GM23248 (cell line): ENCODE measurements around the gene THAP4. TPM values are rescaled to one million over a fixed set of nuclear protein-coding genes. Genes with fewer than 3 reads are reported as not detected.

Experiments used
- DNase-seq: peaks from one replicate; pipeline ENCODE4 v3.0.0-alpha.2; 2015
- H2AFZ ChIP-seq: fragments of 200-600 bp; sonication (generic); 2 replicates; pipeline ENCODE4 v1.6.1; 2016; ENCODE audit warnings: antibody characterized with exemption
- H3F3A ChIP-seq: fragments of 200-600 bp; sonication (generic); 2 replicates; pipeline ENCODE4 v1.6.1; 2016; ENCODE audit warnings: mild to moderate bottlenecking, antibody characterized with exemption, mixed run types; ENCODE audit not compliant: insufficient read depth
- H3K27ac ChIP-seq: fragments of 200-600 bp; sonication (generic); 2 replicates; pipeline ENCODE4 v1.5.1; 2016; ENCODE audit warnings: mild to moderate bottlenecking
- H3K27me3 ChIP-seq: fragments of 200-600 bp; sonication (generic); replicated peaks from 2 replicates; pipeline ENCODE4 v1.6.1; 2016; ENCODE audit warnings: mild to moderate bottlenecking; ENCODE audit not compliant: insufficient read depth
- H3K36me3 ChIP-seq: fragments of 200-600 bp; sonication (generic); 2 replicates; pipeline ENCODE4 v1.6.1; 2016; ENCODE audit warnings: low read depth, mild to moderate bottlenecking
- H3K4me1 ChIP-seq: fragments of 200-600 bp; sonication (generic); 2 replicates; pipeline ENCODE4 v1.6.1; 2016; ENCODE audit warnings: mild to moderate bottlenecking; ENCODE audit not compliant: insufficient read depth
- H3K4me2 ChIP-seq: fragments of 200-600 bp; sonication (generic); one replicate; pipeline ENCODE4 v1.6.1; 2016; ENCODE audit warnings: mild to moderate bottlenecking; ENCODE audit not compliant: unreplicated experiment
- H3K4me3 ChIP-seq: fragments of 200-600 bp; sonication (generic); 2 replicates; pipeline ENCODE4 v1.5.1; 2016; ENCODE audit warnings: mild to moderate bottlenecking
- H3K79me2 ChIP-seq: fragments of 200-600 bp; sonication (generic); 2 replicates; pipeline ENCODE4 v1.6.1; 2016; ENCODE audit warnings: mild to moderate bottlenecking; ENCODE audit not compliant: insufficient read depth
- H3K9ac ChIP-seq: fragments of 200-600 bp; sonication (generic); 2 replicates; pipeline ENCODE4 v1.6.1; 2016; ENCODE audit warnings: mild to moderate bottlenecking
- H3K9me2 ChIP-seq: fragments of 200-600 bp; sonication (generic); 2 replicates; pipeline ENCODE4 v1.6.1; 2016; ENCODE audit warnings: mixed run types, mild to moderate bottlenecking, moderate library complexity; ENCODE audit not compliant: insufficient read depth
- H3K9me3 ChIP-seq: fragments of 200-600 bp; sonication (generic); one replicate; pipeline ENCODE4 v1.6.1; 2017; ENCODE audit warnings: low read depth
- H4K20me1 ChIP-seq: fragments of 200-600 bp; sonication (generic); 2 replicates; pipeline ENCODE4 v1.6.0; 2016; ENCODE audit not compliant: insufficient read depth
- EZH2 ChIP-seq: fragments of 200-600 bp; sonication (generic); IDR thresholded peaks from 2 replicates; pipeline ENCODE4 v1.6.1; 2018; ENCODE audit warnings: antibody characterized with exemption, mild to moderate bottlenecking; ENCODE audit not compliant: insufficient read depth, poor library complexity, severe bottlenecking
- EZH2phosphoT487 ChIP-seq: fragments of 200-600 bp; sonication (generic); IDR thresholded peaks from 2 replicates; pipeline ENCODE4 v1.6.1; 2018; ENCODE audit warnings: antibody characterized with exemption, moderate library complexity, mild to moderate bottlenecking, low read depth; ENCODE audit not compliant: insufficient read depth
- WGBS, 2 experiments: methylation state at CpG; one replicate each; pipeline ENCODE4 v1.1.6; 2015 to 2017; ENCODE audit warnings: low lambda C conversion rate in 2 of 2, low coverage in 1 of 2; ENCODE audit errors: missing lambda C conversion rate in 2 of 2; 5-methylcytosine and 5-hydroxymethylcytosine counted together
- in situ Hi-C: fragments of 300-500 bp; cut with MboI; formaldehyde crosslinking; loops from 2 replicates; pipeline ENCODE4 v1.15.0; 2020
- polyA plus RNA-seq: library from polyadenylated mRNA; unstranded; fragments of >200 nt; fragmentation: Nextera tagmentation; extraction: Ambion mirVana; gene quantifications from 2 replicates; pipeline ENCODE4 v1.2.1, GENCODE V29; 2016
- total RNA-seq: library from RNA; depleted of rRNA; stranded (reverse); fragments of >200 nt; shearing (Covaris generic); gene quantifications from 2 replicates; pipeline ENCODE4 v1.2.3, GENCODE V29; 2014

THAP4 gene
- total and polyA plus RNA-seq, 2 experiments from 2014 or later = 46.4 to 53.4 TPM

DNA sequence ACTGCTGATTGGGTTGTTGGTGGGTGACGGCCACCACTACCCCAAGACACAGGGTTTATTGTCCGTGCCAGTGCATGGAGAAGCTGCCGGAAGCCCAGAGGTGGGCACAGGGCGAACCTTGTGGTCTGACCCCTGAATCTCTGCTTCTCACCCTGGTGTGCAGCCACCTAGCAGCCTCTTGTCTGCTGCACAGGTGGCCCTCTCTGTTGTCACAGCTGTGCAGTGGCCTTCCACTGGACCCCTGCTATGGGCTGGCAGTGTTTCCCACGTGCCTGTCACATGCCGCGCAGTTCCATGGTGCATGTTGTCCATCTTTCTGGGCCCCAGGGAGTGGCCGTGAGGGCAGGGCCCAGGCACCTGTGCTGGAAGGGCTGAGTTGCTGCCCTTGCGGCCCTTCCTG lies 15.8 kb upstream of the THAP4 start:
- Histone ChIP-seq H3K27ac (no peak overlapping the region), H3F3A (no peaks in the 10 kb centered on the region), H3K79me2 (peaks cover 53% of the 10 kb centered on the region), H3K36me3 (peaks cover 8% of the 10 kb centered on the region), H3K9me3 (no peaks in the 10 kb centered on the region), H4K20me1 (no peaks in the 10 kb centered on the region), H3K4me3 (no peak overlapping the region), H3K9me2 (no peaks in the 10 kb centered on the region), H2AFZ (no peak overlapping the region), H3K4me1 (no peaks in the 10 kb centered on the region), H3K9ac (no peak overlapping the region), H3K27me3 (no peaks in the 10 kb centered on the region), H3K4me2 (no peak overlapping the region)
- in situ Hi-C loops = no loop called here
- no peak for DNase-seq
- WGBS, 2 experiments = 91 to 95% methylated on average over 9 of the region's 9 CpGs
- TF ChIP-seq EZH2 (no peak), EZH2phosphoT487 (no peak)

DNA sequence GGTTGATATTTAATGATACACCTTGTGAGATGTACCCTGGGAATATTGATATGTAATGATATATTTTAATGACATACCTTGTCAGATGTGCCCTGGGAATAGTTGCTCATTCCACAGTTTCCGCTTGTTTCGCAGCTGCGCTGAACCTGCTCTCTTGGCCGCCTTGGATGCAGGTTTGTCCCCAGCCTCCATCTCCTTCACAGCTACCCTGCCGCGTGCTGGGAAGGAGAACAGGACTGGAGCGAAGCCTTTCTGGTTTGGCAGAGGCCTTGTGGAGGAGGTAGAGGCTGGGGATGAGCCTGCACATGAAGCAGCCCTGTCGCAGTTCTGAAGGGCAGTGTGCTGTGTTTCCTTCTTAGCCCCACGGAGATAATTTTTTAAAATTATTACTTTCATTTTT lies 15.2 kb upstream of the THAP4 start:
- no peak for TF ChIP-seq EZH2
- H3K27me3 ChIP-seq = no peaks in the 10 kb centered on the region
- 89 to 93% methylated on average over 9 of the region's 9 CpGs for WGBS, 2 experiments
- no peaks in the 10 kb centered on the region for H3K9me3 ChIP-seq
- no peak overlapping the region for H2AFZ ChIP-seq
- no peak for DNase-seq
- H4K20me1 ChIP-seq = no peaks in the 10 kb centered on the region
- no peaks in the 10 kb centered on the region for H3K4me1 ChIP-seq
- H3K36me3 ChIP-seq = peaks cover 8% of the 10 kb centered on the region
- no peaks in the 10 kb centered on the region for H3F3A ChIP-seq
- no peak overlapping the region for H3K27ac ChIP-seq
- H3K9ac ChIP-seq = no peak overlapping the region
- H3K9me2 ChIP-seq = no peaks in the 10 kb centered on the region
- H3K4me2 ChIP-seq = no peak overlapping the region
- in situ Hi-C loops = no loop called here
- H3K4me3 ChIP-seq = no peak overlapping the region
- peaks cover 59% of the 10 kb centered on the region for H3K79me2 ChIP-seq

DNA sequence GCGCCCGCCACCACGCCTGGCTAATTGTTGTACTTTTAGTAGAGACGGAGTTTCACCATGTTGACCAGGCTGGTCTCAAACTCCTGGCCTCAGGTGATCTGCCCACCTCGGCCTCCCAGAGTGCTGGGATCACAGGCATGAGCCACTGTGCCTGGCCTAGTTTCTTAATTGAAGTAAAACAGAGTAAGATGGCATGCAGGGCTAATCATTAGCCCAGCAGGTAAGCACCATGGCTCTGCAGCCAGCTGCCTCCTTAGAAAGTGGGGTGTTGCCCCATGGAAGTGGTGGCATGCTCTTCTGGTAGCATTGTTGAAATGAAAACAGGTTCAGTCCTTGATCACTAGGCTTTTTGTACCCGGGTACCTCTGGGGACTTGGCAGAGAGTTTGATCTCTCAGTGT lies 13.0 kb upstream of the THAP4 start:
- H3K4me3 ChIP-seq = no peak overlapping the region
- in situ Hi-C loops = no loop called here
- no peak for DNase-seq
- no peaks in the 10 kb centered on the region for H3F3A ChIP-seq
- H3K9me3 ChIP-seq = no peaks in the 10 kb centered on the region
- H2AFZ ChIP-seq = no peak overlapping the region
- H3K36me3 ChIP-seq = peaks cover 4% of the 10 kb centered on the region
- no peaks in the 10 kb centered on the region for H3K27me3 ChIP-seq
- no peak overlapping the region for H3K27ac ChIP-seq
- no peak for TF ChIP-seq EZH2phosphoT487
- no peak for TF ChIP-seq EZH2
- WGBS, 2 experiments = 85 to 90% methylated on average over 6 of the region's 6 CpGs
- no peaks in the 10 kb centered on the region for H3K9me2 ChIP-seq
- no peak overlapping the region for H3K9ac ChIP-seq
- H3K79me2 ChIP-seq = peaks cover 81% of the 10 kb centered on the region
- no peaks in the 10 kb centered on the region for H3K4me1 ChIP-seq
- no peak overlapping the region for H3K4me2 ChIP-seq
- H4K20me1 ChIP-seq = peaks cover 2% of the 10 kb centered on the region; the same call in 1 of the 2 replicates

DNA sequence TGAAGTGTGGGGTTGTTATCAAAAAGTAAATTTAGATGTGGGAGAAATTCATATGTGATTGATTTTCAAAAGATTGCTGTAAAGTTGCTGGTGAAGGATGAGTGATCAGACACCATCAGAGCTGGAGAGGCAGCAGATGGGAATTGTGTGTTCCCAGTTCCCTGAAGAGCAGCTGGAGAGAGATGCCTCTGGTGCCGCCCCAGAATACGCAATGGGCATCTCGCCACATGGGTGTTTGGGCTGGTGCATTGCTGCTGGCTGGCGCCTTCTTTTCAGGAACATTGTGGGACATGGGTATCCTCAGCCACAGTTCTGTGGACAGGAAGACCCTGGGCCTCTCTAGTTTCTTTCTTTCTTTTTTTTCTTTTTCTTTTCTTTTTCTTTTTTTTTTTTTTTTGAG lies 12.4 kb upstream of the THAP4 start:
- Histone ChIP-seq H4K20me1 (peaks cover 3% of the 10 kb centered on the region; the same call in 1 of the 2 replicates), H3K27ac (no peak overlapping the region), H3K27me3 (no peaks in the 10 kb centered on the region), H3K4me3 (no peak overlapping the region), H3K9me3 (no peaks in the 10 kb centered on the region), H3K4me1 (no peaks in the 10 kb centered on the region), H3K4me2 (no peak overlapping the region), H3K79me2 (peaks cover 86% of the 10 kb centered on the region), H3K36me3 (peaks cover 4% of the 10 kb centered on the region), H2AFZ (no peak overlapping the region), H3K9ac (no peak overlapping the region), H3K9me2 (no peaks in the 10 kb centered on the region), H3F3A (no peaks in the 10 kb centered on the region)
- DNase-seq = no peak
- 77 to 80% methylated on average over 4 of the region's 4 CpGs for WGBS, 2 experiments
- in situ Hi-C loops = no loop called here
- TF ChIP-seq EZH2 (no peak), EZH2phosphoT487 (no peak)

DNA sequence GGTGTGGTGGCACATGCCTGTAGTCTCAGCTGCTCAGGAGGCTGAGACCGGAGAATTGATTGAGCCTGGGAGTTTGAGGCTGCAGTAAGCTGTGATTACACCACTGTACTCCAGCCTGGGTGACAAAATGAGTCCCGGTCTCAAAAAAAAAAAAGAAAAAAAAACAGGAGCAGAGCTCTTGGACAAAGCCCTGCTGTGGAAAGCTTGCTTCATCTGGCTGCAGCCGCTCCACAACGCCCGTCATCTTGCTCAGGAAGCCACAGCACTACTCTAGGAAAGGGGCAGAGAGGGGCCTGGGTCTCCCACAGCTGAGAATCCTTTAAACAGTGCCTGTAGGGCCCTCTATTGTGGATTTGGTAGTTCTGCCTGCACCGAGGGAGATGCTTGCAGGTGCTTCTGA lies 11.5 kb upstream of the THAP4 start:
- in situ Hi-C loops = no loop called here
- WGBS, 2 experiments = 79 to 86% methylated on average over 6 of the region's 6 CpGs
- H3K4me2 ChIP-seq = no peak overlapping the region
- H3K9ac ChIP-seq = no peak overlapping the region
- H3K36me3 ChIP-seq = peaks cover 4% of the 10 kb centered on the region
- H3K27me3 ChIP-seq = no peaks in the 10 kb centered on the region
- H3K79me2 ChIP-seq = peaks cover 89% of the 10 kb centered on the region
- no peaks in the 10 kb centered on the region for H3K9me2 ChIP-seq
- no peaks in the 10 kb centered on the region for H3K9me3 ChIP-seq
- no peak overlapping the region for H3K27ac ChIP-seq
- no peak overlapping the region for H3K4me3 ChIP-seq
- DNase-seq = no peak
- H2AFZ ChIP-seq = no peak overlapping the region
- no peaks in the 10 kb centered on the region for H3F3A ChIP-seq
- peaks cover 3% of the 10 kb centered on the region; the same call in 1 of the 2 replicates for H4K20me1 ChIP-seq
- H3K4me1 ChIP-seq = no peaks in the 10 kb centered on the region
- TF ChIP-seq EZH2 (no peak), EZH2phosphoT487 (no peak)
